ENCODE measurements around the gene NPFFR1.

The NPFFR1 gene, protein sequence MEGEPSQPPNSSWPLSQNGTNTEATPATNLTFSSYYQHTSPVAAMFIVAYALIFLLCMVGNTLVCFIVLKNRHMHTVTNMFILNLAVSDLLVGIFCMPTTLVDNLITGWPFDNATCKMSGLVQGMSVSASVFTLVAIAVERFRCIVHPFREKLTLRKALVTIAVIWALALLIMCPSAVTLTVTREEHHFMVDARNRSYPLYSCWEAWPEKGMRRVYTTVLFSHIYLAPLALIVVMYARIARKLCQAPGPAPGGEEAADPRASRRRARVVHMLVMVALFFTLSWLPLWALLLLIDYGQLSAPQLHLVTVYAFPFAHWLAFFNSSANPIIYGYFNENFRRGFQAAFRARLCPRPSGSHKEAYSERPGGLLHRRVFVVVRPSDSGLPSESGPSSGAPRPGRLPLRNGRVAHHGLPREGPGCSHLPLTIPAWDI

GRCh38 chr10:70283445-70284399 is at the start of gene NPFFR1:
Gene NPFFR1, minus strand, starts transcription at chr10:70284004. Its CDS starts 328 bp downstream, at chr10:70283676.
- no peak for DNase-seq

DNA sequence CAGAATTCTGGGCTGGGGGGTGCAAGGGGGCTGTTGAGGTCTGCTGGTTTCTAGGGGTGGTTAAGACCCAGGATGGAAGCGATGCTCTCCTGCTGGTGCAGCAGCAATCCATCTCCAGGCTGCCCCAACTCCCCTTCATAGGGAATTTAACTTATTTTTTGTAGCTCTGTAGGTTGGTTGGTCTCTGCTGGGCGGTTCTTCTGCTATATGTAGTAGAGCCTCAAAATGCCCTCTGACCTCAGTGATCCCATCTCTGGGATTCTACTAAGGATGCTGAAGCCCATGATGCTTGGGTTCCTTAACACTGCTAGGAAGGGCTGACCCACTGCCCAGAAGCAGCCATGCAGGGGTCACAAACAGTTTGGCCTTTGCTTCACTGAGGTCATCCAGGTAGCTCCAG is 49.5 kb upstream of the NPFFR1 start:
- no peak for DNase-seq

DNA sequence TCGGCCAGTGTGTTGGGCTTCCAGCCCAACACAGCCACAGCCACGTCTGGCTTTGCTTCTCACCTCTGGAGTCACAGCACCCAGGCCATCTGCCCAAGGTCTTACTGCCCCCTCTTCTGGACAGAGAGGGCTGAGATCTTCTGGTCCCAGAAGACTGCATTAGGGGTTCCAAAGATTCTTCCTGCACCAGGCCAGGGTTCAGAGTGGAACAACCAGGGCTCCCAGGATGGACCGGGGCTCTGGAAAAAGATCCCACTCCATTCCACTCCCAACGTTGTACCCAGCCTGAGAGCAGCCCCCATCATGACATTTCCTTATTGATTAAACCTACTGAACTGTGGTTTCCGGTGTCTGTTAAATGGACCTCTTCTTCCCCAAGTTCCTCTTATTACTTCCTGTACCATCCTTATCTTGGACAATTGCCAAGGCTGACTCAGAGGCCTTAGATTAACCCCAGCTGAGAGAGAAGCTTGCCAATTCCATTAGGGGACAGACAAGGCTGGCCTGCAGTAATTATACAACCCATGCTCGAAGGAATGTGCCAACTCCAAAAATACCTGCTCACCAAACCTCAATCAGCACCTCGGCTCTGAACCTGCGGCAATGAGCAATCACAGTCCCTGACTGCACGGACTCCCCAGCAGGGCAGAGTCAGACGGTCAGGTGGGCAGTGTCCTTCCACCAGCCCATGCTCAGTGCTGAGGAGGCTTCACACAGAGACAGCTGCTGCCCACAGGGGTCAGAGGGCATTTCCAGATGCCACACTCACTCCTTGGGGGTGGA is 47.9 kb upstream of the NPFFR1 start:
- DNase-seq: peak; percentile 12 to 61

GRCh38 chr10:70331160-70331485 is 47.3 kb upstream of the NPFFR1 start:
- DNase-seq: no peak

DNA sequence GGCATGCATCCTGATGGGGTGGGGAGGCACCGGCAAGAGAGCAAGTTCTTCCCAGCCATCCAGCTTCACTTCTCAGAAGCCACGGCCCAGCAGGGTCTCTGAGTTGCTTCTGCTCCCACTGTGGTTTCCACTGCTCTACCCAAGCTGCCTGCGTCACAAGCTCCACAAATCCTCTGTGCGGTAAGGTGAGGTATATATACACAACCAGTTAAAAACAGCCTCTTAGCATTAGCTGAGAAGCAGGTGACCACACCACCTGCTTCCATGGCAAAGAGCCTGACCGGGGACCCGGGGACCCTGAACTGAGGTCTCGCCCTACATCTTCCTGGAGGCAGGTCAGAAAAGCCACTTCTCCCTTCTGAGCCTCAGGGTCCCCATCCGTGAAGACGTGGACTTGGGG is 46.9 kb upstream of the NPFFR1 start:
- DNase-seq: no peak

- no peak for DNase-seq
Observed at GRCh38 chr10:70328967-70329366, 45.2 kb upstream of the NPFFR1 start.

DNA sequence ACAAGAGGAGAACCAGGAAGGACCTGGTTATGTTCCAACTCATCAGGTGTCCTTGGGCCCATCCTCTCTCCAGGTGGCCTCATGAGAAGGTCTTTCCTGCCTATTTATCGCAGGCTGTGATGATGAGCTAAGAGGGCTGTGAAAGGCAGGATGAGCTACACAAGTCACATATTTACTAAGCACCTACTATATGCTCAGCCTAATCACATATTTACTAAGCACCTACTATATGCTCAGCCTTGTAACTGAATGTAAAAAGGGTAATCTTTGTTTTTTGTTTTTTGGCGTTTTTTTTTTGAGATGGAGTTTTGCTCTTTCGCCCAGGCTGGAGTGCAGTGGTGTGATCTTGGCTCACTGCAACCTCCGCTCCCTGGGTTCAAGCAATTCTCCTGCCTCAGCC is 44.2 kb upstream of the NPFFR1 start:
- DNase-seq: no peak

DNA sequence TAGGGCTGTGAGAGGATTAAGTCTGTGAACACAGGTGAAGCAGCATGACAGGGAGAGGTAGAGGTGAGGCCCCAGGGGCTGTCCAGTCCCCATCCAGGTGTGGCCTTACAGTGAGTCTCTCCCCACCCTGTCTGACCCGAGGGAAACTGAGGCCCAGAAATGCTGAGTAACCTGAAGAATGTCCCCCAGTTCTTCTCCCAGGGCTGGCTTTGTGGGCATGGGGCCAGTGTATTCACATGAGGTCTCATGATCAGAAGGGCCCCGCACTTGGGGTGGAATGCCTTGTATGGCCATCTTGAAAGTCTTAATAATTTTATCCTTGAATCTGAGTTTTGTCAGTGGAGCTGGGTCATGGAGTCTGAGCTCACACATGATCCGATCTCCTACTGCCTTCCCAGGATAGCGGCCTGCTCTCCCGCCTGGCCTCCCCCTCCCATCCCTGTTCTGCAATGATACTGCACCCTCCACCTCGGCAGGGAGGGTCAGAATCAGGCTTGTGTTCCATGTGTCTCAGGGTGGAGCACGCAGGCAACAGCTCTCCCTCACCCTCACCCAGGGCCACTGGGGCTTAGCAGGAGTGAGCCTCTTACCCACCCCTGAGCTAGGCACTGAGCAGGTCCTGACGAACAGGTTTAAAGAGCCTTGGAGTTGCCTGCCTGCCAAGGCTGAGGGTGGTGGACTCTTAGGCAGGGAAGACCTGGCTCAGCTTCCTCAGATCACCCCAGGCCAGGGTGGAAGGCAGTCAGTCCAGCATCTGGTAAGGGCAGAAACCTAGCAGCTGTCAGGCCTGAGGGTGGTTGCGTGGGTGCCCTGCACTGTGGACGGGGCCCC is 41.4 kb upstream of the NPFFR1 start:
- DNase-seq: no peak

DNA sequence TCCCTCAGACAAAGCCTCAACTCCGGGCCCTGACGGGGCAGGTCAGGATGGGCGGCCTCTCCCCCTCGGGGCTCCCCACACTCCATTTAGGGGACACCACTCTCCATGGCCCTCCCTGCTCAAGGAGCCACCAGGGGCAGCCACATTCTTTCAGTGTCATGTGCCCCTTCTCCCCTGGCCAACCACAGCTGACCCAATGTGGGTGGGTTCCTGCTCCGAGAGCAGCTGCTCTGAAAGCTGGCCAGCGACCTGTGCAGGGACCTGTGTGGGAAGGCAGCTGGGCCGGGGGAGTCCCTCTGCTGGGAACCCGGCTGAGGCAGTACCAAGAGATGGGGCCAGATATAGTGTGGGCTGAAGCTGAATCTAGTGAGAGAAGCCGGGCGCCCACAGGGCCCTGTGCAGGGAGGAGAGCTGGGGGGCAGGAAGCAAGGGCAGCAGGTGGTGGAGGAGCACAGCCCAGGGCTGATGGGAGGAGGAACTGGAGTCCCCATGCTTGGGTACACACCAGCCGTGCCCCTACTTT is 40.6 kb upstream of the NPFFR1 start:
- DNase-seq: no peak

DNA sequence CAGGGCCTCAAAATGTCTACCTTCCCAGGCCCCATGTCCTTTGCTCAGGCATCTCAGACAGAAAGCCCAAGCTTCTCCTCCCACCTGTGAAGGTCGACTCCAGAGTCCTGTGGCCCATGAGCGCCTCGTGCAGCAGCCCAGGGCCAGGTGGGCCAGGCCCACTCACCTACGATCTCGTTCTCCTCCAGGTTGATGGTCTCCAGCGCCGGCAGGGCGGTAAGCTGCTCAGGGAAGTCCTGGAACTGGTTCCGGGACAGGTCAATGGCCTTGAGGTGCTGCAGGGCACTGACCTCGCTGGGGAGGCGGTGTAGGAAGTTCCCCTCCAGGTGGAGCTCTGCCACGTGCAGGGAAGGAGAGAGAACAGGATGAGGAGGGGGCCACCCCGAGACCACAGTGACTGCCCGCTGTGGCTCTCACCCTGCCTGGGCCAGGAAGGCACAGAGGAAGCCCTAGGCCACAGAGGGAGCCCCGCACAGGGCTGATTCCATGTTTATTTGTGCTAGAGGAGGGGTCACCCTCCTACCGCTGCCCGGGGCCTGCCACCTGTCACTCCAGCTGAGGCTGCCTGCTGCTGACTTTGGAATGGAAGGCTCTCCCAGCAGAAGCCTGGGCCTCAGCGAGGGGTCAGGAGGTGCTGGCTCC is 40.0 kb upstream of the NPFFR1 start:
- DNase-seq: no peak

DNA sequence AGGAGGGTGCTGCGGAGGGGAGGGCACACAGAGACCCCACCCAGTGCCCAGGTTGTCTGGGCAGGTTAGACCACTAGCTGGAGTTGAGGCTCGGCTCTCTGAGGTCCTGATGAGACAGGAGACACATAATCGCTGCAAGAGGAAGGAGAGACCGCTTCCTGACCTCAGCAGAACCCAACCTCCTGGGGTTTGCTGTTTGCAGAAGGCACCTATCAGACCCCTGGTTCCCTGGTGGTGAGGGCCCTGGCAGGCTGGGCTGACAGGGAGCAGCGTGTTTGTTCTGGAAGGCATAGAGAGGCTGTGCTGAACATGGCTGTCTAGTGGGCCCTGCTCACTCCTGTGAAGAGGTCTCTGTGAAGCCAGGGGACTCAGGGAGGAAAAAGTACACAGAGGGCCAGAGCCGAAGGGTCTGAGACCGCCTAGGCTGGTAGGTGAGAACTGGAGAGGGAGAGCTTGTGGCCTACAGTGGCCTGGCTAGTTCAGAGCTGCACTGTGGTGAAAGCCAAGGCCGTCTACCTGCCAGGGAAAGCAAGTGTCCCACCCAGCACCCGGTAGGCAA is 39.4 kb upstream of the NPFFR1 start:
- no peak for DNase-seq

DNA sequence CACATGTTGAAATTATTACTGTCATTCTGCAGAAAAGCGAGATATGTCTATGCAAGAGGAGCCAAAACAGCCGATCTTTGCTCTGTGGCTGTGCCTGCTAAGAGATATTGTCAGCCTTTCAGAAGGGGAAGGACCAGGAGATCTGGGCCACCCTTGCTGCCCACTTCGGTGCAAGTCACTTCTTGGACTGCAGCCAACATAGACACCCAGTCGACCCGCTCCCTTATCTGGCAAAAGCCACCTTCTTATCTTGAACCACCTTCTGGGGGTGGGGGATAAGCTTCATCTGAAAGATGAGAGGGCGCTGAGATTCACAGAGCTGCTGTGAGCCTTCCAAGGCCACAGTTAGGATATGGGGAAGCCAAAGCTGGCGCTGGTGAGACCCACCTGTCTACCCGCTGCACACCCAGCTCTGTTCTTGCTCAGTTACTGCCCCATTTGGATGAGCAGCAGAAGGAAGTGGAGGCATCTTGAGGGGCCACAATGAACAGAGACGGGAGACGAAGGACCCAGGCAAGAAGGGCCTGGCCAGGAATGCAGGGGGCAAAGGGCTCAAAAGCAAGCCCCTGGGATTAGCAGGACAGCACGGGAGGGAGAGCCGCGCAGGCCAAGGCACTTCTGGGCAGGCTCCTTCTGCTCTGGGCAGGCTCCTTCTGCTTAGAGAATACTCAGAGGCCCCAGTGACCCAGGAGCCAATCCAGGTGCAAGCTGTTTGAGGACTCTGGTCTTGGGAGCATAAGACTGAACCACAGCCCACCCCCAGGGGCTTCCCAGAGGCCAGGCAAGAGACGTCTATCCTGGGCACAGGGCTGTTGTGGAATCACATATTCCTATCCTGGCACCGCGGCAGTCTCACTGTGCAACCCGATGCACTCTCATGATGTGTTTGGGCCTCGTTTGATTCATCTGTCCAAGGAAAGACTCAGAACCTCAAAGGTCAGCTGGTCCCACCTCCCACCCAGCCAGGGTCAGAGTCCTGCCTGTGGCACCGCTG is 38.4 kb upstream of the NPFFR1 start:
- no peak for DNase-seq

GRCh38 chr10:70321233-70321632 is 37.4 kb upstream of the NPFFR1 start:
- no peak for DNase-seq

DNA sequence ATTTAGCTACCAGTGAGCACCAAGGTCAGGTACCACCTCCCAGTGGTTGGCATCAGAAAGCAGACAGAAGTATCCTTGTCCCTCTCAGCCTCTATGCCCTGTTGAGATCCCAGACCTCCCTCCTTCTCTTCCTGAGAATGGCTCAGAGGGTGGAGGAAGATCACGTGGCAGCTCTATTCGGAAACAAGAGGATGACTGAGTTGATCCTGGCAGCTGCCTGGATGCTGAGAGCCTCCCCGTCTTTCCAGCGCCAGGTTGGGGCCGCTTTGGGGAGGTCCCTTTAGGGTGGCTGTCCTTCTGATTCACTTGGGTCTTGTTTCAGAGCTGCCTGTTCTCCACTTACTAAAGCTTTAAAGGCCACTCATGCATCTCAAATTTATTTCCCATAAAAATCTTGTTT is 36.9 kb upstream of the NPFFR1 start:
- no peak for DNase-seq

DNA sequence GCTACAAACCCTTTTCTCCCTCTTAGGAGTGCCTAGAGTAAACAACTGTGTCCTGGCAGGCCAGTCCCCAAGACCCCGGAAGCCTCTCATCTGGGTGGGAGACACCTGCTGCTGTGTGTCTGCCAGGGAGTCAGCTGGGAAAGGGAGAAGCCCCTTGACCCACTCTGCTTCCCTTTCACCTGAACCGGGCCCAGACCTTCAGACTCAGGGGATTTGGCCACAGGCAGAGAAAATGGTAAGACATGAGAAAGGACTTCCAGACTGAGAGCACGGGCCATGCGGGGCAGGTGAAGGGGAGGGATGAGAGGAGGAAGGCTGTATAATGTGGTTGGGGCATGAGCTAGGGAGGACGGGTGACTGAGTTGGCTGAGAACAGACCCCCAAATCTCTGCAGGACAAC is 36.0 kb upstream of the NPFFR1 start:
- DNase-seq: no peak

DNA sequence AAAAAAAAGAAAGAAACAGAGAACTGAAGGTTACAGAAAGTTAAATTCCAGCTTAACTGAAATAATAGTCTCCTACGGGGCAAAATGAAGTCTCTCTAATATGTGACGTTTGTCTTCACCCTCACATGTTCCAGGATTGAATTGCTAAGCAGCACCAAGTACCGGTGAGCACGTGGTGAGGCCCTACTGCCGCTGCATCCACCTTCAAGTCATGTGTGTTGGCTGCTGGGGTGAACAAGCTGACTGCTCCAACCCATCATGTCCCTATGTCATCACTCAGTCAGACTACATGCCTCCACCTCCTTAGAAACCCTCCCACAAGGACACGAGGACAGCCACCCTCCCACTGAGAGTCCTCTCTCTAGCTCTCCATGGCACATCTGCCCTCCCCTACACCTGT is 35.4 kb upstream of the NPFFR1 start:
- DNase-seq: no peak

GRCh38 chr10:70317943-70318318 is 34.1 kb upstream of the NPFFR1 start:
- no peak for DNase-seq

- DNase-seq: no peak
Observed at GRCh38 chr10:70317272-70317942, 33.6 kb upstream of the NPFFR1 start.

- no peak for DNase-seq
Observed at GRCh38 chr10:70315815-70316214, 32.0 kb upstream of the NPFFR1 start.

All from NCI-H446 (cell line).